Neuronal stem cell (in vitro differentiated cells): ENCODE results near the gene NLRP3.
A peak's percentile ranks its signal among the peaks of the same experiment; 100 is the strongest.

Experiments
- DNase-seq: peaks from one replicate; pipeline ENCODE4 v3.0.0-alpha.2; 2013; ENCODE audit warnings: low spot score
- H2AFZ ChIP-seq: one replicate; pipeline ENCODE4 v1.6.1; 2013; ENCODE audit warnings: mild to moderate bottlenecking, low read length, inconsistent platforms
- H2AK5ac ChIP-seq: 2 replicates; pipeline ENCODE4 v1.6.1; 2013; ENCODE audit warnings: low read depth, mild to moderate bottlenecking, inconsistent platforms, low read length, moderate library complexity, mixed read lengths
- H2BK120ac ChIP-seq: 2 replicates; pipeline ENCODE4 v1.6.1; 2013; ENCODE audit warnings: low read depth, mild to moderate bottlenecking, inconsistent platforms, low read length, moderate library complexity, mixed read lengths
- H2BK12ac ChIP-seq: one replicate; pipeline ENCODE4 v1.6.1; 2013; ENCODE audit warnings: low read length, inconsistent platforms
- H2BK15ac ChIP-seq: 2 replicates; pipeline ENCODE4 v1.6.1; 2013; ENCODE audit warnings: mild to moderate bottlenecking, low read length, inconsistent platforms, mixed read lengths
- H2BK5ac ChIP-seq: one replicate; pipeline ENCODE4 v1.6.1; 2013; ENCODE audit warnings: inconsistent platforms, mild to moderate bottlenecking, low read length, moderate library complexity
- H3K14ac ChIP-seq: one replicate; pipeline ENCODE4 v1.6.1; 2013; ENCODE audit warnings: low read length, inconsistent platforms
- H3K18ac ChIP-seq: 2 replicates; pipeline ENCODE4 v1.6.1; 2013; ENCODE audit warnings: low read length, inconsistent platforms
- H3K23ac ChIP-seq: 2 replicates; pipeline ENCODE4 v1.6.1; 2013; ENCODE audit warnings: low read depth, mild to moderate bottlenecking, mixed read lengths, low read length, inconsistent platforms; ENCODE audit not compliant: poor library complexity
- H3K27ac ChIP-seq: replicated peaks from 3 replicates; pipeline ENCODE4 v1.5.1; 2013; ENCODE audit warnings: low read length, inconsistent platforms
- H3K27me3 ChIP-seq, 3 experiments: 2 replicates each; pipeline ENCODE4 v1.6.1; 2013; ENCODE audit warnings: low read length in 3 of 3, mild to moderate bottlenecking in 2 of 3, inconsistent platforms in 1 of 3, low read depth in 1 of 3, mixed read lengths in 1 of 3, moderate library complexity in 1 of 3; ENCODE audit not compliant: control insufficient read depth in 3 of 3, insufficient read depth in 3 of 3
- H3K36me3 ChIP-seq, 2 donors: replicated peaks in 1 of 2; 2 replicates each; pipeline ENCODE4 v1.6.1; 2013; ENCODE audit warnings: low read length in 2 of 2; ENCODE audit not compliant: control insufficient read depth in 2 of 2, insufficient read depth in 2 of 2
- H3K4ac ChIP-seq: 2 replicates; pipeline ENCODE4 v1.6.1; 2013; ENCODE audit warnings: inconsistent platforms, mild to moderate bottlenecking, low read length, moderate library complexity
- H3K4me1 ChIP-seq, 2 donors: 1 replicate in 1 of 2; 2 replicates in 1 of 2; pipeline ENCODE4 v1.6.1; 2013; ENCODE audit warnings: low read length in 2 of 2, low read depth in 1 of 2; ENCODE audit not compliant: control insufficient read depth in 2 of 2, insufficient read depth in 1 of 2
- H3K4me2 ChIP-seq: one replicate; pipeline ENCODE4 v1.6.1; 2013; ENCODE audit warnings: mild to moderate bottlenecking, low read length, inconsistent platforms; ENCODE audit not compliant: insufficient read depth, poor library complexity, severe bottlenecking
- H3K4me3 ChIP-seq, 2 donors: 2 replicates each; pipeline ENCODE4 v1.5.1; 2013; ENCODE audit warnings: low read length in 2 of 2, mild to moderate bottlenecking in 2 of 2, inconsistent platforms in 1 of 2, moderate library complexity in 1 of 2
- H3K79me1 ChIP-seq: one replicate; pipeline ENCODE4 v1.6.1; 2013; ENCODE audit warnings: low read depth, mild to moderate bottlenecking, inconsistent platforms, low read length, moderate library complexity
- H3K9ac ChIP-seq: one replicate; pipeline ENCODE4 v1.6.1; 2013; ENCODE audit warnings: mild to moderate bottlenecking, low read depth, low read length, inconsistent platforms; ENCODE audit not compliant: poor library complexity
- H3K9me3 ChIP-seq, 2 donors: replicated peaks in 1 of 2; 2 replicates each; pipeline versions ENCODE3 to v1.6.1; 2013; ENCODE audit warnings: low read length in 2 of 2, mild to moderate bottlenecking in 2 of 2, inconsistent platforms in 1 of 2, low read depth in 1 of 2, mixed read lengths in 1 of 2, moderate library complexity in 1 of 2; ENCODE audit not compliant: control insufficient read depth in 2 of 2, insufficient read depth in 1 of 2
- H4K8ac ChIP-seq: one replicate; pipeline ENCODE4 v1.6.1; 2013; ENCODE audit warnings: low read depth, mild to moderate bottlenecking, inconsistent platforms, low read length, moderate library complexity
- H4K91ac ChIP-seq: one replicate; pipeline ENCODE4 v1.6.1; 2013; ENCODE audit warnings: low read length, low read depth, mild to moderate bottlenecking, inconsistent platforms; ENCODE audit not compliant: poor library complexity
- WGBS, 2 donors: extraction: QIAGEN DNeasy Blood & Tissue Kit; methylation state at CpG; one replicate each; pipeline ENCODE4 v1.1.7; 2013; ENCODE audit warnings: missing lambda C conversion rate in 2 of 2, mixed read lengths in 1 of 2; ENCODE audit not compliant: insufficient read length in 2 of 2, insufficient replicate concordance in 1 of 2; ENCODE audit errors: extremely low coverage in 2 of 2; 5-methylcytosine and 5-hydroxymethylcytosine counted together

NLRP3 gene

DNA sequence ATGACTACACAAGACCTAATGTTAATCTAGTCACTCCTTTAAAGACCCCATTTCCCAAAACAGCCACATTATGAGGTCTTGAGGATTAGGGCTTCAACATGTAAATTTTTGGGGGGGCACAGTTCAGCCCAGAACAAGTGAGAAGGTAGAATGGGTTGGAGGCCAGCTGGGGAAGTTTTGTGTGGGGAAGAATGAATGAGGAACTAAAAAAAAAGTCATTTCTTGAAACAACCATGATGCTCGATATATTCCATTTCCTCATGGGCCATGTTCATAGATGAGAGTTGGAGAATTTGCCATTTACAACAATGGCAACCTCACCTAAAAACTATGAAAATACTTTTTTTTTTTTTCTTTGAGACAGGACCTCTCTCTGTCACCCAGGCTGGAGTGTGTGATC, 14.5 kb downstream of the NLRP3 start:
- Histone ChIP-seq H3K9ac (no peak overlapping the region), H2BK15ac (no peak overlapping the region), H3K27ac (no peak overlapping the region), H4K8ac (no peak overlapping the region), H3K9me3 (no peaks in the 10 kb centered on the region), H2BK120ac (no peak overlapping the region), H3K4ac (no peak overlapping the region), H3K27me3 (peaks cover 0 to 12% (median 0%) of the 10 kb centered on the region in 3 experiments), H2AK5ac (no peak overlapping the region), H3K79me1 (no peaks in the 10 kb centered on the region), H4K91ac (no peak overlapping the region), H2AFZ (no peak overlapping the region), H3K4me1 (no peaks in the 10 kb centered on the region), H3K14ac (no peak overlapping the region), H3K23ac (no peak overlapping the region), H2BK5ac (no peak overlapping the region), H3K36me3 (no peaks in the 10 kb centered on the region), H2BK12ac (no peak overlapping the region), H3K4me3 (no peak overlapping the region), H3K18ac (no peak overlapping the region), H3K4me2 (no peak overlapping the region)
- DNase-seq, result no peak
- no CpG with 5 or more reads among the region's 1 CpG for WGBS, 2 donors

DNA sequence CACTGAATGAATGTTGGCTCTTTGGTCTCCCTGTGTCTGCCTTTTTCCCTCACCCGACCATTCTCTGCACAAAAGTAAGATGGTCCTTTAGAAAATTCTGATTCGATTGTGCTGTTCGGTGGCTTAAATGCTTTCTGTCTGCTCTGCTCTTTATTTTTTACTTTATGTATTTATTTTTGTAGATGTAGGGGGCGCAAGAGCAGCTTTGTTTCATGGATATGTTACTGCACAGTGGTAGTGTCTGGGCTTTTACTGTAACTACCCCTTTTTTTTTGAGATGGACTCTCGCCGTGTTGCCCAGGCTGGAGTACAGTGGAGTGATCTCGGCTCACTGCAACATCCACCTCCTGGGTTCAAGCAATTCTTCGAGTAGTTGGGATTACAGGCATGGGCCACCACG, 15.7 kb downstream of the NLRP3 start:
- Histone ChIP-seq H3K79me1 (no peaks in the 10 kb centered on the region), H2AFZ (no peak overlapping the region), H2BK12ac (no peak overlapping the region), H2BK5ac (no peak overlapping the region), H2AK5ac (no peak overlapping the region), H3K9me3 (no peaks in the 10 kb centered on the region), H4K8ac (no peak overlapping the region), H3K27ac (no peak overlapping the region), H2BK15ac (no peak overlapping the region), H3K14ac (no peak overlapping the region), H3K23ac (no peak overlapping the region), H3K4me2 (no peak overlapping the region), H2BK120ac (no peak overlapping the region), H3K4me3 (no peak overlapping the region), H3K27me3 (peaks cover 0 to 7% (median 0%) of the 10 kb centered on the region in 3 experiments), H3K9ac (no peak overlapping the region), H3K18ac (no peak overlapping the region), H4K91ac (no peak overlapping the region), H3K36me3 (no peaks in the 10 kb centered on the region), H3K4ac (no peak overlapping the region), H3K4me1 (no peaks in the 10 kb centered on the region)
- WGBS, 2 donors, result no CpG with 5 or more reads among the region's 9 CpGs
- DNase-seq, result no peak

DNA sequence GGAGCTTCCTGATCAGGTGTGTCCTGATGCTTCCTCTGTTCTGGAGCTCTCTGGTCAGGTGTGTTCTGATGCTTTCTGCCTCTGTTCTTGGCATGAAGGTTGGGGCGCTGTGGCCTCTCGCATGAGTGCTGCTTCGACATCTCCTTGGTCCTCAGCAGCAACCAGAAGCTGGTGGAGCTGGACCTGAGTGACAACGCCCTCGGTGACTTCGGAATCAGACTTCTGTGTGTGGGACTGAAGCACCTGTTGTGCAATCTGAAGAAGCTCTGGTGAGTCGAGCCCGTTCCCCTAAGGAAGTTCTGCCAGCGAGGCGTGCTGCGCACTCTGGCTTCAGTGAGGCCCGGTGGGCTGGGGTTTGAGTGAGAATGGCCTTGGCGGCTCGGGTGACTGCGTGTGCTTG, 18.0 kb downstream of the NLRP3 start:
- H4K8ac ChIP-seq, result no peak overlapping the region

DNA sequence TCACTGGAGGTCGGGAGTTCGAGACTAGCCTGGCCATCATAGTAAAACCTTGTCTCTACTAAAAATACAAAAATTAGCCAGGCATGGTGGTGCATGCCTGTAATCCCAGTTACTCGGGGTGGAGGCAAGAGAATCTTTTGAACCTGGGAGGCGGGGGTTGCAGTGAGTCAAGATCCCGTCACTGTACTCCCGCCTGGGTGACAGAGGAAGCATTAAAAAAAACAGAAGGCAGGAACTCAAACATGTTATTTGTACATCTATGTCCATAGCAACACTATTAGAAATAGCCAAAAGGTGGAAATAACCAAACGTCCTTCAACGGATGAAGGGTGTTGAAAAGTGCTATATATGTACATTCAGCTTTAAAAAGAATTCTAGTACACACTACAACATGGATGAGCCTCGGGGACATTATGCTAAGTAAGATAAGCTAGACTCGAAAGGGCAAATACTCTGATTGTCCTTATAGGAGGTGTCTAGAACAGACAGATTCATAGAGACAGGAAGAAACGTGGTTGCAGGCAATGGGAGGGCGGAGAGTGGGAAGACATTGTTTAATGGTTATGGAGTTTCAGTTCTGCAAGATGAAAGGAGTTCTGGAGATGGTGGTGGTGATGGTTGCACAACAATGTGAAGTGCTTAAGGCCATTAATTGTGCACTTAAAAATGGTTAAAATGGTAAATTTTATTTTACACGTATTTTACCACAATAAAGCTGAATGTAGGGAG, 19.2 kb downstream of the NLRP3 start:
- Histone ChIP-seq H3K4me1 (no peaks in the 10 kb centered on the region), H3K14ac (no peak overlapping the region), H2BK120ac (no peak overlapping the region), H2BK12ac (no peak overlapping the region), H3K79me1 (no peaks in the 10 kb centered on the region), H2BK5ac (no peak overlapping the region), H3K27me3 (no peaks in the 10 kb centered on the region), H3K27ac (no peak overlapping the region), H4K8ac (no peak overlapping the region), H4K91ac (no peak overlapping the region), H3K4ac (no peak overlapping the region), H3K9me3 (no peaks in the 10 kb centered on the region), H3K4me2 (no peak overlapping the region), H3K18ac (no peak overlapping the region), H2AK5ac (no peak overlapping the region), H3K23ac (no peak overlapping the region), H3K9ac (no peak overlapping the region), H2AFZ (no peak overlapping the region), H3K36me3 (no peaks in the 10 kb centered on the region), H3K4me3 (no peak overlapping the region), H2BK15ac (no peak overlapping the region)
- DNase-seq, result no peak
- WGBS, 2 donors, result no CpG with 5 or more reads among the region's 13 CpGs

More for the DNA sequence above, 18.0 kb downstream of the NLRP3 start:
- Histone ChIP-seq H3K27ac (no peak overlapping the region), H3K36me3 (no peaks in the 10 kb centered on the region), H2BK15ac (no peak overlapping the region), H3K4me1 (no peaks in the 10 kb centered on the region), H2AK5ac (no peak overlapping the region), H3K4me2 (no peak overlapping the region), H3K4me3 (no peak overlapping the region), H2BK120ac (no peak overlapping the region), H3K79me1 (no peaks in the 10 kb centered on the region), H2BK5ac (no peak overlapping the region), H3K9me3 (no peaks in the 10 kb centered on the region), H3K9ac (no peak overlapping the region), H3K4ac (no peak overlapping the region), H2BK12ac (no peak overlapping the region), H3K14ac (no peak overlapping the region), H3K23ac (no peak overlapping the region), H3K18ac (peak overlapping the region; percentile 25), H4K91ac (no peak overlapping the region), H3K27me3 (peaks cover 0 to 3% (median 0%) of the 10 kb centered on the region in 3 experiments), H2AFZ (no peak overlapping the region)
- WGBS, 2 donors, result no CpG with 5 or more reads among the region's 15 CpGs
- DNase-seq, result no peak
